Gastrocnemius medialis (tissue), 4 donors: Measurements from ENCODE around the gene MEGF8. TPM values are rescaled to one million over a fixed set of nuclear protein-coding genes. Genes with fewer than 3 reads are reported as not detected.
A peak's percentile ranks its signal among the peaks of the same experiment; 100 is the strongest.

Source experiments
- ATAC-seq, 2 donors: fragments of 150-250 bp; one replicate each; pipeline ENCODE4 v1.9.1; 2016
- DNase-seq, 2 donors: peaks; one replicate each; pipeline ENCODE4 v3.0.0-alpha.2; 2019
- H3K27ac ChIP-seq, 4 donors: fragments of 200-600 bp; sonication (generic); 1 replicate in 1 of 4; 2 replicates in 3 of 4; pipeline ENCODE4 v1.5.1; 2016 to 2018; ENCODE audit warnings: mild to moderate bottlenecking in 2 of 4, moderate library complexity in 1 of 4
- H3K27me3 ChIP-seq, 3 donors: fragments of 200-600 bp; sonication (generic) in 2 of 3; 1 replicate in 1 of 3; 2 replicates in 2 of 3; pipeline versions ENCODE4 v1.5.1 to v1.6.0; 2016 to 2019; ENCODE audit warnings: mild to moderate bottlenecking in 1 of 3, moderate library complexity in 1 of 3
- H3K36me3 ChIP-seq, 2 donors: fragments of 200-600 bp; sonication (generic) in 1 of 2; one replicate each; pipeline ENCODE4 v1.5.1; 2017 to 2018
- H3K4me1 ChIP-seq, 2 donors: fragments of 200-600 bp; sonication (generic) in 1 of 2; one replicate each; pipeline ENCODE4 v1.5.1; 2016 to 2017; ENCODE audit warnings: mild to moderate bottlenecking in 2 of 2
- H3K4me3 ChIP-seq, 4 donors: fragments of 200-600 bp; sonication (generic) in 3 of 4; 1 replicate in 1 of 4; 2 replicates in 3 of 4; pipeline ENCODE4 v1.5.1; 2016 to 2019; ENCODE audit warnings: mild to moderate bottlenecking in 2 of 4
- H3K9me3 ChIP-seq, 3 donors: fragments of 200-600 bp; sonication (generic) in 2 of 3; 1 replicate in 1 of 3; 2 replicates in 2 of 3; pipeline ENCODE4 v1.5.1; 2016 to 2019
- CTCF ChIP-seq, 5 experiments: fragments of 450-650 bp in 3 of 5; fragments of 200-600 bp in 2 of 5; sonication (generic) in 2 of 5; IDR thresholded peaks in 4 of 5; conservative IDR thresholded peaks in 1 of 5; 1 replicate in 4 of 5; 2 replicates in 1 of 5; pipeline ENCODE4 v1.5.1; 2016 to 2019; ENCODE audit warnings: antibody characterized with exemption in 5 of 5, mild to moderate bottlenecking in 3 of 5, moderate library complexity in 3 of 5
- POLR2A ChIP-seq, 2 donors: fragments of 450-650 bp; IDR thresholded peaks; one replicate each; pipeline ENCODE4 v1.6.1; 2017; ENCODE audit warnings: antibody characterized with exemption in 2 of 2, mild to moderate bottlenecking in 2 of 2, moderate library complexity in 2 of 2
- in situ Hi-C, 4 donors: fragments of 200-750 bp; cut with MboI; loops; one replicate each; pipeline versions ENCODE4 v1.15.0 to v1.8.0; 2017; ENCODE audit warnings: low sequenced_read_pairs in 4 of 4
- intact Hi-C: fragments of 100-400 bp; cut with DNase I; formaldehyde crosslinking; loops from one replicate; pipeline ENCODE4 v1.15.1; 2023; ENCODE audit warnings: low total_unique reads
- microRNA-seq, 2 donors: library from miRNA; unstranded; fragments of <30 nt; microRNA quantifications; one replicate each; pipeline ENCODE4, GENCODE V29; 2016; ENCODE audit warnings: borderline replicate concordance in 2 of 2
- total RNA-seq, 4 donors: library from RNA; depleted of rRNA; stranded (reverse); fragments of >200 nt; gene quantifications; one replicate each; pipeline versions ENCODE4 v1.1.0 to v1.2.3, GENCODE V29; 2016

Gene MEGF8
- total RNA-seq, 4 donors from 2014 or later: 7.3 to 12.3 (median 10.3) TPM

GRCh38 chr19:42424345-42424707 is 98.9 kb downstream of the MEGF8 start:
- Histone ChIP-seq H3K27ac (peak overlapping the region in 3 of 4 donors; percentile 68 to 71 (median 68)), H3K4me3 (peak overlapping the region in 3 of 4 donors; percentile 59 to 71 (median 66)), H3K36me3 (no peaks in the 10 kb centered on the region), H3K4me1 (peaks cover 17 to 20% of the 10 kb centered on the region in 2 donors), H3K27me3 (peaks cover 0 to 20% (median 0%) of the 10 kb centered on the region in 3 donors), H3K9me3 (no peaks in the 10 kb centered on the region)
- intact Hi-C loops: no loop called here
- DNase-seq (no peak), ATAC-seq (no peak)
- in situ Hi-C loops: no loop called here
- no peak for TF ChIP-seq POLR2A (IDR thresholded peaks at IDR 0.05)
- TF ChIP-seq CTCF (IDR thresholded peaks at IDR 0.05 in 4 of 5, conservative IDR thresholded peaks at IDR 0.05 in 1 of 5): no peak

- DNase-seq (no peak), ATAC-seq (no peak)
- Histone ChIP-seq H3K27ac (peak overlapping the region in 3 of 4 donors; percentile 68 to 71 (median 68)), H3K27me3 (peaks cover 0 to 20% (median 0%) of the 10 kb centered on the region in 3 donors), H3K4me1 (peaks cover 17 to 20% of the 10 kb centered on the region in 2 donors), H3K36me3 (no peaks in the 10 kb centered on the region), H3K4me3 (no peak overlapping the region), H3K9me3 (no peaks in the 10 kb centered on the region)
- in situ Hi-C loops: no loop called here
- intact Hi-C loops: no loop called here
- TF ChIP-seq CTCF (IDR thresholded peaks at IDR 0.05 in 4 of 5, conservative IDR thresholded peaks at IDR 0.05 in 1 of 5) (no peak), POLR2A (IDR thresholded peaks at IDR 0.05) (no peak)
These were observed 99.3 kb downstream of the MEGF8 start for GRCh38 chr19:42424712-42425131.

GRCh38 chr19:42426643-42427042 is 101.2 kb downstream of the MEGF8 start:
- H3K36me3 ChIP-seq: no peaks in the 10 kb centered on the region
- DNase-seq: no peak
- H3K4me3 ChIP-seq: no peak overlapping the region
- H3K9me3 ChIP-seq: no peaks in the 10 kb centered on the region
- H3K27ac ChIP-seq: no peak overlapping the region
- H3K27me3 ChIP-seq: peaks cover 0 to 20% (median 0%) of the 10 kb centered on the region in 3 donors
- intact Hi-C loops: no loop called here
- TF ChIP-seq CTCF (IDR thresholded peaks at IDR 0.05 in 4 of 5, conservative IDR thresholded peaks at IDR 0.05 in 1 of 5): no peak
- no peak for TF ChIP-seq POLR2A (IDR thresholded peaks at IDR 0.05)
- in situ Hi-C loops: no loop called here
- ATAC-seq: no peak
- H3K4me1 ChIP-seq: peaks cover 13 to 20% of the 10 kb centered on the region in 2 donors

- Histone ChIP-seq H3K4me1 (peaks cover 7 to 17% of the 10 kb centered on the region in 2 donors), H3K4me3 (no peak within 1 kb of the TSS), H3K27me3 (peaks cover 0 to 20% (median 0%) of the 10 kb centered on the region in 3 donors), H3K9me3 (no peaks in the 10 kb centered on the region), H3K27ac (no peak within 1 kb of the TSS), H3K36me3 (no peaks in the 10 kb centered on the region)
- ATAC-seq: no peak
- in situ Hi-C loops: no loop called here
- intact Hi-C loops: no loop called here
- no peak for DNase-seq
- TF ChIP-seq POLR2A (IDR thresholded peaks at IDR 0.05) (no peak), CTCF (IDR thresholded peaks at IDR 0.05 in 4 of 5, conservative IDR thresholded peaks at IDR 0.05 in 1 of 5) (no peak)
These were observed 101.9 kb downstream of the MEGF8 start, which contains the start of gene LIPE for GRCh38 chr19:42427313-42427712. Gene LIPE (minus strand): TSS chr19:42427388. CDS start chr19:42427149, 239 bp downstream.

Small RNA genes within 50 kb of the gene (microRNA-seq; reads per million reads assigned to microRNA genes)
- 0 reads per million in 2 donors for gene MIR8077

Other genes starting within 250 kb of the MEGF8 start
- gene ZNF574, start 249.5 kb upstream of the MEGF8 start, total RNA-seq: 10 to 100 TPM; 10.8 to 15.1 (median 13.8) TPM
- gene POU2F2, start 193.2 kb upstream of the MEGF8 start, total RNA-seq: 1 to 10 TPM in 2 of 4 donors, under 1 TPM in 1, not detected in 1; 0.26 to 1.7 (median 1.6) TPM
- 10 to 100 TPM; 22.5 to 33.6 (median 29.2) TPM for gene DEDD2, start 108.0 kb upstream of the MEGF8 start, total RNA-seq
- gene ZNF526, start 105.3 kb upstream of the MEGF8 start, total RNA-seq: 1 to 10 TPM; 3.3 to 5.8 (median 4.9) TPM
- gene GSK3A, start 83.0 kb upstream of the MEGF8 start, total RNA-seq: 10 to 100 TPM; 24.2 to 48.0 (median 40.1) TPM
- gene ERF, start 70.5 kb upstream of the MEGF8 start, total RNA-seq: 10 to 100 TPM; 14.0 to 26.7 (median 14.8) TPM
- gene CIC, start 56.4 kb upstream of the MEGF8 start, total RNA-seq: 10 to 100 TPM; 15.2 to 52.2 (median 41.5) TPM
- not detected for gene PRR19, start 23.5 kb upstream of the MEGF8 start, total RNA-seq
- gene PAFAH1B3, start 23.0 kb upstream of the MEGF8 start, total RNA-seq: 10 to 100 TPM in 1 of 4 donors, 1 to 10 TPM in 3; 1.7 to 30.7 (median 5.1) TPM
- under 1 TPM in 1 of 4 donors, not detected in 3; 0.87 TPM for gene TMEM145, start 12.3 kb upstream of the MEGF8 start, total RNA-seq
- not detected for gene CNFN, start 64.7 kb downstream of the MEGF8 start, total RNA-seq
- 10 to 100 TPM in 3 of 4 donors, 1 to 10 TPM in 1; 6.9 to 44.5 (median 13.7) TPM for gene LIPE, start 101.8 kb downstream of the MEGF8 start, total RNA-seq
- gene CXCL17, start 117.3 kb downstream of the MEGF8 start, total RNA-seq: not detected
- 1 to 10 TPM in 1 of 4 donors, under 1 TPM in 3; 0.36 to 2.0 (median 0.53) TPM for gene CEACAM1, start 202.8 kb downstream of the MEGF8 start, total RNA-seq